ENCODE measurements around the gene MYH7.

DNA sequence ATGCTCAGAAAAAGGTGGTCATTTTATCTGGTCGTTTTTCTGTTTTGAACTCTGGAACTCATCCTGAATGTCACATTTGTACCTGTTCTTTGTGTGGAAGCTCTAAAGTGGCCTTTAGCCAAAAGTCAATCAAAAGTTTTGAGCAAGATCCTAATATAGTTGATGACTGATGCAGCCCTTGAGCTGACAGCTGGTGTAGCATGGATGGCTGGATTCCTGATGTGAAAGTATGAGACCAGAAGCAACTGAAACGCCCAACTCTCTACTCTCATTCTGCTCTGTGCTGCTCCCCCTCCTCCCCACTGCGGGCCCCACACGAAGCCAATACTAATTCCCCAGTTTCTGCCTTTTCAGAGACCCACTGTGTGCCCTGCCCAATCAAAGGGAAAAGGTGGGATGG, 10.3 kb upstream of the MYH7 start:
- no peak for TF ChIP-seq POLR2A (IDR thresholded peaks at IDR 0.05)
- TF ChIP-seq, protein P1, sequence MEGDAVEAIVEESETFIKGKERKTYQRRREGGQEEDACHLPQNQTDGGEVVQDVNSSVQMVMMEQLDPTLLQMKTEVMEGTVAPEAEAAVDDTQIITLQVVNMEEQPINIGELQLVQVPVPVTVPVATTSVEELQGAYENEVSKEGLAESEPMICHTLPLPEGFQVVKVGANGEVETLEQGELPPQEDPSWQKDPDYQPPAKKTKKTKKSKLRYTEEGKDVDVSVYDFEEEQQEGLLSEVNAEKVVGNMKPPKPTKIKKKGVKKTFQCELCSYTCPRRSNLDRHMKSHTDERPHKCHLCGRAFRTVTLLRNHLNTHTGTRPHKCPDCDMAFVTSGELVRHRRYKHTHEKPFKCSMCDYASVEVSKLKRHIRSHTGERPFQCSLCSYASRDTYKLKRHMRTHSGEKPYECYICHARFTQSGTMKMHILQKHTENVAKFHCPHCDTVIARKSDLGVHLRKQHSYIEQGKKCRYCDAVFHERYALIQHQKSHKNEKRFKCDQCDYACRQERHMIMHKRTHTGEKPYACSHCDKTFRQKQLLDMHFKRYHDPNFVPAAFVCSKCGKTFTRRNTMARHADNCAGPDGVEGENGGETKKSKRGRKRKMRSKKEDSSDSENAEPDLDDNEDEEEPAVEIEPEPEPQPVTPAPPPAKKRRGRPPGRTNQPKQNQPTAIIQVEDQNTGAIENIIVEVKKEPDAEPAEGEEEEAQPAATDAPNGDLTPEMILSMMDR (IDR thresholded peaks at IDR 0.05): no peak
- no peak for TF ChIP-seq EP300 (IDR thresholded peaks at IDR 0.05)

All from ovary (tissue), 3 donors.